SIG-M5 (cell line): Measurements from ENCODE around the gene HSFX3.
A peak's percentile ranks its signal among the peaks of the same experiment; 100 is the strongest.
"Not testable (repeated sequence)": the region's sequence is repeated elsewhere in the genome, so short reads cannot be mapped to it uniquely, and the experiment has no call there.

Source experiments
- DNase-seq: peaks from one replicate; lab custom pipeline; 2025; lab: John Stamatoyannopoulos, UW

The HSFX3 gene

GRCh38 chrX:149517308-149517707 is 32.4 kb downstream of the HSFX3 start:
- no peak for DNase-seq

DNA sequence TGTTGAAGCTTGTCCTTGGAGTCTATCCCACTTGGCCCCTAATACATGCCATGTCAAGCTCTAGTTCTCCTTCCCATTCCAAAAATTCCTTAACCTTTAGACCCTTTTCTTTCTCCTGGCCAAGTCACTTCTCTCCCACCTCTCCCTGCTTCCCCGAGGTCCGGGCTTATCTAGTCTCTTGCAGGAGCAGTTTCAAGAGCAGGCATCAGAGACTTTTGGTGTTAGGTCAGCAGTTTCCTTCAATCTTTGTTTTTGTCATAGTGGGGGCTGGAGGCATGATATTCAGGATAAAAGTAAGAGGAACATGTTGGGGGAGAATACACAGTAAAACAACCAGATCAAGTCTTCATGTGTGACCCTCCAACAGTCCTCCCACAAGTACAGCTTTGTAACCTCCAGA is 33.1 kb downstream of the HSFX3 start:
- no peak for DNase-seq

GRCh38 chrX:149515954-149516602 is 33.6 kb downstream of the HSFX3 start:
- no peak for DNase-seq

- no peak for DNase-seq
Observed at GRCh38 chrX:149513825-149514428, 35.8 kb downstream of the HSFX3 start.

- no peak for DNase-seq
Observed at GRCh38 chrX:149512225-149512885, 37.4 kb downstream of the HSFX3 start.

DNA sequence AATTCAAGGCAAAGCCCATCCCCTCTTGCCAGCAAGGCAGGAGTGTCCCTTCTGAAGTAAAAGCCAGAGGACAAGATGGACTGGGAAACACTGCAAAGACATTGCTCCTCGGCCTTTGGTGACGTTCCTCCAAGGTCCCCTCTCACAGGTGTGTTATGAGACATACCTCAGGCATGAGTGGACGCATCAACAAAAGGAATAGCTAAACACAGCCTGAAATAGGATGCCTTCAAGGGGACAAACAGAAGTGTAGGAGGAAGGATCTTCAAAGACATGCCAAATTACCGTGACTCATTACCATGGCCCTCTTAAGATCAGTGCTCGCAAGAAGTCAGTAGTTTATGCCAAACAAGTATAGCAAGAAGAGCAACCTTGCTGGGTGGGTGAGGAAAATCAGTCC is 38.6 kb downstream of the HSFX3 start:
- DNase-seq, result no peak

GRCh38 chrX:149510386-149510785 is 39.3 kb downstream of the HSFX3 start:
- no peak for DNase-seq

DNA sequence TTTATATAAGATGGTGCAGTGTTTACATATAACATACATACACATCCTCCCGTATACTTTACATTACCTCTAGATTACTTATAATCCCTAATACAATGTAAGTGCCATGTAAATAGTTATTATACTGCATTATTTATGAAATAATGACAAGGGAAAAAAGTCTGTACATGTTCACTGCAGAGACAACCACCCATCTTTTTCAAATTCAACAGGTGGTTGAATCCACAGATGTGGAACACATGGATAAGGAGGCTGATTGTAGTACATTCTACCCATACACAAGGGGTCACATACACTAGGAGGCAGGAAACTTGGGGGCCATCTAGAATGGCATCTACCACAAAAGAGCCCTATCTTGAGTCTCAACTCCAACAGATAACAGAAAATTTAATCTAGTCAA is 41.3 kb downstream of the HSFX3 start:
- no peak for DNase-seq

GRCh38 chrX:149506349-149506748 is 43.4 kb downstream of the HSFX3 start:
- no peak for DNase-seq

DNA sequence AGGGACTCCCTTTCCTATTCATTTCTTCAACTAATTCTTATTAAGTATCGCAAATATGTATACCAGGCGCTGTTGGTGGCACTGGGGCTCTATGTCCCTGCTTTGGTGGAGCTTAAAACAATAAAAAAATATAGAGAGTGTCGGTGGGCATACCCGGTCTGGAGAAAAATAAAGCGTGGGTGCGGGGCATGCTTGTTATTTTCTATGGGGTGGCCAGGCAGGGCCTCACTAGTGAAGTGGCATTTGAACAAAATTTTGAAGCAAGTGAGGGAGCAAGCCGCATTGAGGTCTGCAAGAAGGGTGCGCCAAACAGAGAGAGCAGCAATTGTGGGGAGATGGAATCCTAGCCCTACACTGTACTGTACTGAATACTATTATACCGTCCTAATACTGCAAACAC is 44.1 kb downstream of the HSFX3 start:
- no peak for DNase-seq

- DNase-seq, result peak; percentile 10
Observed at GRCh38 chrX:149504915-149505651, 44.6 kb downstream of the HSFX3 start, which contains the start of gene IDS. IDS (minus strand) TSS chrX:149505306; CDS start chrX:149505137, 169 bp downstream.

DNA sequence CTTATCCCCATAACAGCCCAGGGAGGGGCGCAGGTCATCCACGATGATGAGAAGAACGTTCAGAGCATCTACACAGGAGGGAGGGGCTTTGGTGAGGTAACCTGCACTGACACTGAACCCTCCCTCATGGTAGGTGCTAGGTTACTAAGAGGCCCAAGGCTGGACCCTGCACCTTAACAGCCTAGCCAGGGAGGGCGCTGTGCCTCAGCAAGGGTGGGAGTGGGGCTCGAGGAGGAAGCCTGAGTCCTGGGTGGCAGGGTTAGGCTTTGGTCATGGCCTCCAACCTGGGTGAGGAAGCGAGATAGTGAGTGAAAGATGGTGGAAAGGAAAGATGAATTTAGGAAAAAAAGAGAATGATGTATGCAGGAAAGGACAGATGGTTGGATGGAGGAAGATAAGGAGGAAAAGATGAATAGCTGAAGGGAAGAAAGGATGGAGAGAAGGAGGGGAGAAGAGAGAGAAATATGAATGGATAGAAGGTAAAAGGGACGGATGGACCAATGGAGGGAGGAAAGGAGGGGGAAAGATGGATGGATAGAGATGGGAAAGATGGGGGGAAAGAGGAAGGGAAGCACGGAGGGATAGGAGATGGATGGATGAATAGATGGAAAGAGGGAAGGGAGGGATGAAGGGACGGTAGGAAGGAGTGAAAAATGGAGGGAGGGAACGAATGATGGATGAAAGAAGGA is 45.4 kb downstream of the HSFX3 start:
- DNase-seq, result no peak

DNA sequence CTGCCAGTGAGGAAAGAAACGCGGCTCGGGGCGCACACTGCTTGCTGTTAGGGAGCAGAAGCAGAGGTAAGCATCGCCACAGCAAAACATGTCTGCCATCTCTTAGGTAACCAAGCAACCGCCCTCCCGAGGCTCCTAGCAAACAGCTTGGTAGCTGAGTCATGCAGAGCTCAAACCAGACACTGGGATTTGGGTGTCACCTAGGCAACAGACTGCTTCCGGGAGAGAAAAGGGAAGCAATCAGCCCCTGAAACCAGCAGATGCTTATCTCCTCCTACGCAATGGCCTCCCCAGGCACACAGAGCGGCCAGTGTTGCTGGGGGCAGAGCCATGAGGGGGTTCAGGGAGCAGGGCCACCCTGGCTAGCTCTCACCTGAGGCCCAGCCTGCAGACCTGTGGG is 46.3 kb downstream of the HSFX3 start:
- DNase-seq, result peak; percentile 35

DNA sequence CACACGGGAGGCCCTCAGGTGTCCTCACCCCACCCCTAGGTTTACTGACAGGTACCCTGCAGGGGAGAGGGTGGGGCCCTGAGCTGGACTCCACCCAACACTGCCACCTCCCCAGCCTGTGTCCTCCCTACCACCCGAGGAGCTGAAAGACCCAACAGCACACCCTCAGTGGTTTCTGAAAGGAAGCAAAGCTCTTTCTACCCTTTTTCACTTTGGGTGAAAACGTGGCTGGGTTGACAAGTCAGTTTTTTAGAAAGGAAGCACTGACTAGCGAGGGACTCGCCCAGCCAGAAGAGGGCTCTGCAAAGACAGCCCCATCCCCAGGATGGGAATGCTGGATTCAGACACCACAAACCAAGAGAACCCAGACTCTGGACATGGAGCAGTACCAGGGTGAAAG is 46.8 kb downstream of the HSFX3 start:
- not testable (repeated sequence) for DNase-seq

- no peak for DNase-seq
Observed at GRCh38 chrX:149499766-149500165, 50.0 kb downstream of the HSFX3 start.

DNA sequence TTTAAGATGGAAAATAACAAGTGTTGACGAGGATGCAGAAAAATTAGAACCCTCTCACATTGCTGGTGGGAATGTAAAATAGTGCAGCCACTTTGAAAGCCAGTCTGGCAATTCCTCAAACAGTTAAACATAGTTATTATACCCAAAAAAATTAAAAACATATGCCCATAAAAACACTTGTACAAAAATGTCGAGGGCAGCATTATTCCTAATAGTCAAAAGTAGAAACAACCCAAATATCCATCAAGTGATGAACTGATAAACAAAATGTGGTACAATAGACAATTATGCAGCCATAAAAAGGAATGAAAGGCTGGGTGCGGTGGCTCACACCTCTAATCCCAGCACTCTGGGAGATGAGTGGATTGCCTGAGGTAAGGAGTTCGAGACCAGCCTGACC is 51.0 kb downstream of the HSFX3 start:
- DNase-seq, result no peak
